ENCODE data around the gene TMEM187.

TMEM187 gene

GRCh38 chrX:153955228-153955732 is 17.3 kb upstream of the TMEM187 start:
- no peak for DNase-seq

GRCh38 chrX:153956044-153956907 is 16.3 kb upstream of the TMEM187 start:
- DNase-seq = no peak

GRCh38 chrX:153957224-153957623 is 15.3 kb upstream of the TMEM187 start:
- DNase-seq = no peak

- DNase-seq = no peak
These were observed 13.9 kb upstream of the TMEM187 start for GRCh38 chrX:153958605-153959004.

- no peak for DNase-seq
These were observed 12.9 kb upstream of the TMEM187 start for GRCh38 chrX:153959649-153960048.

GRCh38 chrX:153960077-153960476 is 12.5 kb upstream of the TMEM187 start:
- DNase-seq = no peak

GRCh38 chrX:153960786-153961185 is 11.8 kb upstream of the TMEM187 start:
- no peak for DNase-seq

GRCh38 chrX:153961292-153961691 is 11.3 kb upstream of the TMEM187 start:
- no peak for DNase-seq

GRCh38 chrX:153963546-153963945 is 9.0 kb upstream of the TMEM187 start:
- no peak for DNase-seq

GRCh38 chrX:153964105-153964504 is 8.4 kb upstream of the TMEM187 start:
- DNase-seq = no peak

- no peak for DNase-seq
These were observed 7.1 kb upstream of the TMEM187 start for GRCh38 chrX:153965406-153965805.

GRCh38 chrX:153966283-153966688 is 6.3 kb upstream of the TMEM187 start:
- no peak for DNase-seq

- DNase-seq = no peak
These were observed 5.6 kb upstream of the TMEM187 start for GRCh38 chrX:153966841-153967535.

GRCh38 chrX:153967536-153968224 is 4.9 kb upstream of the TMEM187 start:
- DNase-seq = no peak

- DNase-seq = no peak
These were observed 4.3 kb upstream of the TMEM187 start for GRCh38 chrX:153968255-153968654.

GRCh38 chrX:153968754-153969124 is 3.8 kb upstream of the TMEM187 start:
- no peak for DNase-seq

GRCh38 chrX:153969125-153969903 is 3.2 kb upstream of the TMEM187 start:
- DNase-seq = no peak

GRCh38 chrX:153969904-153970356 is 2.6 kb upstream of the TMEM187 start:
- DNase-seq = no peak

GRCh38 chrX:153970357-153971123 is 2.0 kb upstream of the TMEM187 start:
- DNase-seq = no peak

- DNase-seq = peak; percentile 10
These were observed 1.5 kb upstream of the TMEM187 start for GRCh38 chrX:153971124-153971449.

GRCh38 chrX:153971450-153972367 is 845 bp upstream of the TMEM187 start, which contains the start of gene HCFC1:
Gene HCFC1 (minus strand): TSS chrX:153971818. CDS start chrX:153970840, 978 bp downstream.
- peak; percentile 26 for DNase-seq
